OCI-LY1 (cell line): ENCODE measurements around the gene DOCK1.

Experiments used
- CTCF ChIP-seq: fragments of 200-600 bp; sonication (generic), shearing (Covaris generic); IDR thresholded peaks from 2 replicates; pipeline ENCODE4 v1.5.1; 2017; ENCODE audit warnings: mild to moderate bottlenecking, antibody characterized with exemption, low read length, moderate library complexity, mixed read lengths
- EZH2 ChIP-seq: fragments of 200-600 bp; sonication (generic), shearing (Covaris generic); IDR thresholded peaks from 2 replicates; pipeline ENCODE4 v1.8.0; 2017; ENCODE audit warnings: borderline replicate concordance, mixed run types, mild to moderate bottlenecking, antibody characterized with exemption, low read length, moderate library complexity, mixed read lengths

GRCh38 chr10:127346604-127347003 lies 441.4 kb downstream of the DOCK1 start:
- TF ChIP-seq CTCF (no peak), EZH2 (no peak)
